Lower leg skin (tissue), 3 donors: ENCODE measurements around the gene RNH1.

Source experiments
- POLR2A ChIP-seq, 2 donors: fragments of 450-650 bp; IDR thresholded peaks; one replicate each; pipeline ENCODE4 v1.6.1; 2016 to 2017; ENCODE audit warnings: antibody characterized with exemption in 2 of 2, mild to moderate bottlenecking in 1 of 2, moderate library complexity in 1 of 2
- TF ChIP-seq, protein P1 (sequence below), 3 donors: fragments of 450-650 bp; IDR thresholded peaks; one replicate each; pipeline ENCODE4 v1.5.1; 2016; ENCODE audit warnings: antibody characterized with exemption in 3 of 3, mild to moderate bottlenecking in 3 of 3, moderate library complexity in 2 of 3

DNA sequence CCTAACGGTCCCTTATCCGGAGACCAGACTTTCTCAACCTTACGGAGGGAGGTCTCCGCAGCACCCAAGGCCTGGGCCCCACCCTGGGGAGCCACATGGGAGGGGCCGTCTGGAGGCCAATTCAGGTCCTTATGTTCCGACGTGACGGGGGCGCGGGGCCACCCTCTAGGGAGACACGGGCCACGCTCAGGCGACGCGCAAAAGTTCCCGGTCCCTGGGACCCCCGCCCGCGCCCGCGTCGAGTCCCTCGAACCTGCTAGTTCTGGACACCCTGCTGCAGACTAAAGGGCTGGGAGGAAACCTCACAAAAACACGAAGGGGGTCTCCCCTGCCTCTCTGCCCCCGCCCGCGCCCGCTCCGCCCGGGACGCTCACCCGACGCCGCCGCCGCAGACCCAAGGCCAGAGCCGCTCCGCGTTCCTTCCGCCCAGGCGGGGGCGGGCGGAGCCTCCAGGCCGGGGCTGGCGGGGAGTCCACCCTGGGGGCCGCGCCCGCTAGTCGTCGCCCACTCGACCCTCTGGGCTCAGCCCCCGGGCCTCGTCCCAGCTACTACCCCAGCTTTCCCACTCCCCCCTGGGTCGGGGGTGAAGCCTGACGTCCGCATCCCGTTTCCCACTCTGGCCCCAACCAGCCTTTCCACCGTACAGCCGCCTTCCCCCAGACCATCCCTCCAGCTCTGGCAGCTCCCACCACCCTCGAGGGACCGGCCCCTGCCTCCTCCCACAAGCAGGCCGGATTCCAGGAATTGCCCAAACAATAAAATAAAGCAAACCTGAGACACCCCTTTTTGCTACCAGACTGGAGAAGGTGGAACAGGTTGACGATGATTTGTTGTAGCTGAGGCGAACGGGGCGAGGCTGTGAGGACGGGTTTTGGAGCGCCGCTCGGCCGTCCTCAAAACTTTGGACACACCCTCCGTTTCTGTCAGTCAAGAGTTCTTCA, 2.7 kb downstream of the RNH1 start:
- no peak for TF ChIP-seq POLR2A (IDR thresholded peaks at IDR 0.05)
- TF ChIP-seq, protein P1, sequence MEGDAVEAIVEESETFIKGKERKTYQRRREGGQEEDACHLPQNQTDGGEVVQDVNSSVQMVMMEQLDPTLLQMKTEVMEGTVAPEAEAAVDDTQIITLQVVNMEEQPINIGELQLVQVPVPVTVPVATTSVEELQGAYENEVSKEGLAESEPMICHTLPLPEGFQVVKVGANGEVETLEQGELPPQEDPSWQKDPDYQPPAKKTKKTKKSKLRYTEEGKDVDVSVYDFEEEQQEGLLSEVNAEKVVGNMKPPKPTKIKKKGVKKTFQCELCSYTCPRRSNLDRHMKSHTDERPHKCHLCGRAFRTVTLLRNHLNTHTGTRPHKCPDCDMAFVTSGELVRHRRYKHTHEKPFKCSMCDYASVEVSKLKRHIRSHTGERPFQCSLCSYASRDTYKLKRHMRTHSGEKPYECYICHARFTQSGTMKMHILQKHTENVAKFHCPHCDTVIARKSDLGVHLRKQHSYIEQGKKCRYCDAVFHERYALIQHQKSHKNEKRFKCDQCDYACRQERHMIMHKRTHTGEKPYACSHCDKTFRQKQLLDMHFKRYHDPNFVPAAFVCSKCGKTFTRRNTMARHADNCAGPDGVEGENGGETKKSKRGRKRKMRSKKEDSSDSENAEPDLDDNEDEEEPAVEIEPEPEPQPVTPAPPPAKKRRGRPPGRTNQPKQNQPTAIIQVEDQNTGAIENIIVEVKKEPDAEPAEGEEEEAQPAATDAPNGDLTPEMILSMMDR (IDR thresholded peaks at IDR 0.05), result no peak
